HG03064 (cell line): ENCODE results near the gene MYOC.
"Not testable (repeated sequence)": the region's sequence is repeated elsewhere in the genome, so short reads cannot be mapped to it uniquely, and the experiment has no call there.

ENCODE experiments used
- ATAC-seq: cut with Tn5 transposase; IDR thresholded peaks from one replicate; pipeline ENCODE4 v1.9.1; 2021; ENCODE audit warnings: low read depth; ENCODE audit not compliant: unreplicated experiment

Gene MYOC

DNA sequence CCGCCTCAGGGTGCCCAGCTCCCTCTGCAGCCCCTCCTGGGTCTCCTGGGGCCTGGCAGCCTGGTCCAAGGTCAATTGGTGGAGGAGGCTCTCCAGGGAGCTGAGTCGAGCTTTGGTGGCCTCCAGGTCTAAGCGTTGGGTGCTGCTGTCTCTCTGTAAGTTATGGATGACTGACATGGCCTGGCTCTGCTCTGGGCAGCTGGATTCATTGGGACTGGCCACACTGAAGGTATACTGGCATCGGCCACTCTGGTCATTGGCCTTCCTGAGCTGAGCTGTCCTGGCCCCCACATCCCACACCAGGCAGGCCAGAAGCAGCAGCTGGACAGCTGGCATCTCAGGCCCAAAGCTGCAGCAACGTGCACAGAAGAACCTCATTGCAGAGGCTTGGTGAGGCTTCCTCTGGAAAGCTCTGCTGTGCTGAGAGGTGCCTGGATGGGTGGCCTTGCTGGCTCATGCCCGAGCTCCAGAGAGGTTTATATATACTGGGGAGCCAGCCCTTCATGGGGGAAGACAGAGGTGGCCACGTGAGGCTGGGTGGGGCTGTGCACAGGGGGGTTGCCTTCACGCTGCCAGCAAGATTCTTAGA, at the start of gene MYOC:
TSS of gene MYOC (minus strand) at position 455 of the 589 bp plus-strand sequence. CDS start at position 378, 77 bp downstream.
- ATAC-seq = no peak

DNA sequence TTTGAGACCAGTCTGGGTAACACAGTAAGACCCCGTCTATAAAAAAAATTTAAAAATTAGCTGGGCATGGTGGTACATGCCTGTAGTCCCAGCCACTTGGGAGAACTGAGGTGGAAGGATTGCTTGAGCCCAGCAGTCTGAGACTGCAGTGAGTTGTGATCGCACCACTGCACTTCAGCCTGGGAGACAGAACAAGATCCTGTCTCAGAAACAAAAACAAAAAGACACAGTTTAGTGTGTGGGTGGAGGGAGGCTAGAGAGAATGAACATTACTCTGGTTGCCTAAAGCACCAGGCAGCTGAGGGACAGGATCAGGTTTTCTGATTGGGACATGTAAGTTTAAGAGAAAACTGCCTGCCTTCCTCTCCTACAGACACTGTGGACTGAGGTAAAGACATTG, 47.0 kb upstream of the MYOC start:
- no peak for ATAC-seq

DNA sequence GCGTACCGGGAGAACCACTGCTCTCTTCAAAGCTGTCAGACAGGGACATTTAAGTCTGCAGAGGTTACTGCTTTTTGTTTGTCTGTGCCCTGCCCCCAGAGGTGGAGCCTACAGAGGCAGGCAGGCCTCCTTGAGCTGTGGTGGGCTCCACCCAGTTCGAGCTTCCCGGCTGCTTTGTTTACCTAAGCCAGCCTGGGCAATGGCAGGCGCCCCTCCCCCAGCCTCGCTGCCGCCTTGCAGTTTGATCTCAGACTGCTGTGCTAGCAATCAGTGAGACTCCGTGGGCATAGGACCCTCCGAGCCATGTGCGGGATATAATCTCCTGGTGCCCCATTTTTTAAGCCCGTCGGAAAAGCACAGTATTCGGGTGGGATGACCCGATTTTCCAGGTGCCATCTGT, 43.3 kb upstream of the MYOC start:
- ATAC-seq = not testable (repeated sequence)

DNA sequence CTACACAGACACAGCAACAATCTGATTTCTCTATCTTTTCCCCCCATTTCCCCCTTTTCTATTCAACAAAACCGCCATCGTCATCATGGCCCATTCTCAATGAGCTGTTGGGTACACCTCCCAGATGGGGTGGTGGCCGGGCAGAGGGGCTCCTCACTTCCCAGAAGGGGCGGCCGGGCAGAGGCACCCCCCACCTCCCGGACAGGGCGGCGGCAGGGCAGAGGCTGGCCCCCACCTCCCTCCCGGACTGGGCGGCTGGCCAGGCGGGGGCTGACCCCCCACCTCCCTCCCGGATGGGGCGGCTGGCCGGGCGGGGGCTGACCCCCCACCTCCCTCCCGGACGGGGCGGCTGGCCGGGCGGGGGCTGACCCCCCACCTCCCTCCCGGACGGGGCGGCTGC, 41.1 kb upstream of the MYOC start:
- not testable (repeated sequence) for ATAC-seq

DNA sequence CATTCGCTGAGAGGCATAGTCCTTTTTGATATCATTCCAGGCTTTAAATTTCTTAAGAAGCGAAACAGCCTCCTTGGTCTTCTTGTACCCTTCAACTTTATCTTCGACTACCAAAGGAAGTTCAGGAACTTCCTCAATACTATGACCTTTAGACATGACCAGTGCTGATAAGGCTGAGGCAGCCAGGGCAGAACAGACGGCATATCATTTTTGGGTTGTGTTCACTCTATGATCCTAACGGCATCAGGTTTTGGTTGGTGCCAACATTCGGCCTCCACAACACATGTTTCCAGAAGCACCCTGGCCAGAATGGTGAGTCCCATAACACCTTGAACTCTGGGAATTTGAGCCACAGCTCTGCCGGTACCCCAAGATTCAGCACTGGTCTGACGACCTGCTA, 31.4 kb upstream of the MYOC start:
- no peak for ATAC-seq

DNA sequence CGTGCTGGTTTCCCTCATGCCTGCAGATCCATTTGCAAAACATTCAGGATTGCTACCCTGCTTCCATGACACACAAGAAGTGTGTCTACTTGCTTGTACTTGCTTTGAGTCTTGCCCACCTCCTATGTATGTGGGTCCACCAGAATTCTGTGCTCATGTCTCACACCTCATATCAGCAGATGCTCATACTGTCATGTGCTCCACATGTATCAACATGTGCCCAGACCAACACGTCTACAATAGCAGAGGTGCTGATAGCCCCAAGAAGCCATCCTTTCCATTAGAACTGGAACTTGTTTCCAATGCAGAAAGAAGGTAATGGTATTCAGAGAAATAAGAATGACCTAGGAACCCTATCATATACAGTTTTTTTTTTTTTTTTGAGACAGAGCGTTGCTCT, 27.9 kb upstream of the MYOC start:
- ATAC-seq = no peak

DNA sequence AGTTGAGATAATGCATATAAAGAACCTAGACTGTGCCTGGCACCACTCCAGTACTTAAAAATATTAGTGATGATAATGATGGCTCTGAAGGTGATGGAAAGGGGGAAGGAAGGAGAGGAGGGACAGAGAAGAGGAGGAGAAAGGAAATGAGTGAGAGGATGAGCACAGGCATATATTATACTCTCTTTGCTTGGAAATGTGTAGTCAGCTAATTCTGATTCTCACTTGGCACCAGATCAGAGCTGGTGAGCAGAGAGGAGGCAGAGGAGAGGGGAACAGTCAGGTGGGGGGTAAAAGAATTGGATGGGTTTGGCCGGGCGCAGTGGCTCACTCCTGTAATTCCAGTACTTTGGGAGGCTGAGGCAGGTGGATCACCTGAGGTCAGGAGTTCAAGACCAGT, 24.3 kb upstream of the MYOC start:
- no peak for ATAC-seq

DNA sequence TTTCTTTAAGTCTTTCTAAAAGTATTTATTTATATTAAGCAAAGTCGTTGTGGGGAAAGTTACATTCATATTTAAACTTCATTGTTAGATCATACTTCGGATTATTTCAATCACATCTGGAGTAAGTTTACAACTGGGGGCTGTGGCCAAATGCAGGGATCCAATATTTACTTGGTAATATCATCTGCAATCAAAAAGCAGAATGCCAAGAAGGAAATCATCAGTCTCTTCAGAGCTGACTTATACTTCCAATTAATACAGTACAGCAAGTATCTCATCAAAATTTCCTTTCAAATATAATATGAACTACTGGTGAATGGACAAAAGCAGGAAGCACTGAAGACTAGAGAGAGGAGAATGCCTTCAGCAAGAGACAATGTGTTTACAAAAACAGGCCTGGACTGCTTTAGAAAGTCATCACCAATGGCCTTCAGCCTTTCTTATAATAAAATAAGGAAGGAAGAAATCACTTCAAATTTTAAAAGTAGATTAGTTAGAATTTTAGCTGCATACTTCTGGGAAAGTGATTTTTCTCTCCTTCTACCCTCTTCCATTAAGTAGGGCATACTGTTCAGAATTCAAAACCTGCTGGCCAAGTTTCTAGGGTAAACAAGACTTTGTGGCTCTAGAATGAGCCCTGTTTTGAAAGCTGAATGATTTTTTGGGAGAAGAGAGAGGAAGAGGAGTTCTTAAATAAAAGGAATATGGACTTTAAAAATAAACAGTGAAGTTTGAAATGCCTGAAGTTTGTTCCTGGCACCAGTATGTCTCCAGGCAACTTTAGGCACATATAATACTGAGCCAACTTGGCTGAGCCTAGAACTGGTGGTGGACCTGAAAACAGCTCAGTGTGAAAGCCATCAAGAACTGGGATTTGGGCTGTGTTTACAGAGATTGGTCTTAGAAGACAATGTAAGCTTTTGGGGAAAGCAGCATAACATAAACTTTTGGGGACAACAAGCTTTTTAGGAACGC, 22.2 kb upstream of the MYOC start:
- ATAC-seq = no peak

DNA sequence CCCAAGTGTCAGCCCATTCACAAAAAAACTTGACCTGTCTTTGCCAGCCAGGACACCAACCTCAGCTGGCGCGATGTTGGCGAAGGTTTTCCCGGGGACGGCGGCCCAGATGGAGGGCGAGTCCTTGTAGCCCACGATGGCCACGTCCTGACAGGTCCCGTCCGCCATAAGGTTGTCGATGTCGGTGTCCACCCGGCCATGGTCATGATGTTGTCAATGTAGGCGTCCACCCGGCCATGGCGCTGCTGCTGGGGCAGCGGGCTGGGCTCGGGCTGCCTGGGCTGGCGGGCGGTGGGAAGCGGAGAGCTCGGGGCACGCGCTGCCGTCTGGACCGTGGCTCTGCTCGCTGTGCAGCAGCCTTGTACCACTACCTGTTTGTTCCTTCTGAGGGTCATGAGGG, 18.3 kb upstream of the MYOC start:
- ATAC-seq = no peak

DNA sequence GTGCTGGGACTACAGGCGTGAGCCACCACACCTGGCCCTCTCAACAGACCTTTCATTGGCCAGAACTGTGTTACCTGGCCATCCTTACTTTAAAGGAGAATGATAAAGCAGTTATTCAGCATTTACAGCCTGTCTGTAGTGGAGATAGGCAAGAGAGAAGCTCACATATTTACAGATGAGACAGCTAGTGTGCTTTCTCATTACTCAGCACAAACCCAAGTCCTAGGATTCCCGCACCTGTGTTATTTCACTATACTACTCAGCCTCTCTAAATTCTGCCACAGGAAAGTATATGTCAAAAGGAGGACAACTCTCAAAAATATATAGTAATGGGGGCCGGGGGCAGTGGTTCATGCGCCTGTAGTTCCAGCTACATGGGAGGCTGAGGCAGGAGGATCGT, 15.9 kb upstream of the MYOC start:
- no peak for ATAC-seq

DNA sequence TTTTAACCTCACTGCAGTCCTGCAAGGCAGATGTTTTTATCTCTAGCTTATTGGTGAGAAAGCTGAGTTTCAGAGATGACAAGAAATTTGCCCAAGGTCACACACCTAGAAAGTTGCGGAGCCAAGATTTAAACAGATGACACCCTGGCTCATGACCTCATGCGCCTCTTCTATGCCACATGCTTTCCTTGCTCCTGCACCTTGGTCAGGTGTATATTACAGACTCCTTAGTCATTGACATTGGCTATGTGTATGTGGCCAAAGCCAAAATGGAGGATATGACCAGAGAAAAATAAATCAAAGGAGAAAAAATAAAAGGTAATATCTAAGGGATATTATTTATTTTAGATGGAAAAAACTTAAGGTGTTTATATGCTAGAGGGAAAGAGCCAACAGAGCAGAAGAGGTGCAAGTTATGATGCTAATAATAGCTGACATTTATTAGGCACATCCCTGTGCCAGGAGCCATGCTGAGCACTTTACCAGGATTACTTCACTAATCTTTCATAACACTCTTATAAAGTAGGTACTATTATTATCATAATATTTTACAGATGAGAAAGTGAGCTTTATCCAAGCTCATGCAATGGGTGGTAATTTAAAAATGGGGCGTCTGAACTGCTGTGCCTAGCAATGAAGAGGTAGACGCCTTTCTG, 13.8 kb upstream of the MYOC start:
- ATAC-seq = no peak

DNA sequence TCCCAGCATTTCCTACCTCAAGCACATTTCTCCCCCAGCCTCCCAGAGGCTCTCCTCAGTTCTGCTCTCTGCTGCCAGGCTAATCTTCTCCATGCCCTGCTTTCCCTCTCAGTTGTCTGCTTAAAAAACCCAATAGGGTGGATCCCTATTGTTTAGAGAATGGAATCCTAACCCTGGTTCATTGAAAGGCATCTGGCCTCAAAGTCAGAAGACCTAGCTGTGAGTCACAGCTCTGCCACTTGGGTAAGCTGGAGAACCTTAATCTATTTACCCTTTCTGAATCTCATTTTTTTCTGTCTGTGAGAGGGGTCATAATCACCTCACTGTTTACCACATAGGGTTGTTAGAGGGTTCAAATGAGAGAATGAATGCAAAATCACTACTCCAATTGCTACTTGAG, 12.5 kb upstream of the MYOC start:
- no peak for ATAC-seq

DNA sequence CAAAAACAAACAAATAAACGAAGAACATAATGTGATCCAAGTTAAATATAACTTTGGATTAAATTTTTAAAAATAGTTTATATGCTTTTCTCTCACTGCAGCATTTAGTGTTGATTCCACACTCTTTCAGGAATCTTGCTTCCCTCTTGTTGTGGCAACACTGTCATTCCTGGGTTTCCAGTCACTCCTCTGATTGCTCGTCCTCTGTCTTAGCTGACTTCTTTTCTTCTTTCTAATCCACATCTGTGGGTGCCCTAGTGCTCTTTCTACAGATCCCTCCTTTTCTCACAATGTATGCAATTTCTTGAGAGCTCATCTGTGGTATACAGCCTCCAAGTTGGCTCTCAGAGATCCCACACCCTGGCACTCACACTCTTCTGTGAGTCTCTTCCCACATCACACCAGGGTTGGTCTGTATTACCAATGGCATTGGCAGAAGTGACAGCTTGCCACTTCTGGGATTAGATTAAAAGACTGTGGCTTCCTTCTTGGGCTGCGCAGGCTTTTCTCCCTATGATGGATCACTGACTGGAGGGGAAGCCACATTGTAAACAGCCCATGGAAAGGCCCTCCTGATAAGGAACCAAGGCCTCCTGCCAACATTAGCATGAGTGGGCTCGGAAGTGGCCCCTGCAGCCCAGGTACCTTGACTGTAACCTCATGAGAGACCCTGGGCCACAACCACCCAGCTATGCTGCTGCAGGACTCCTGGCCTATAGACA, 11.5 kb upstream of the MYOC start:
- ATAC-seq = no peak

DNA sequence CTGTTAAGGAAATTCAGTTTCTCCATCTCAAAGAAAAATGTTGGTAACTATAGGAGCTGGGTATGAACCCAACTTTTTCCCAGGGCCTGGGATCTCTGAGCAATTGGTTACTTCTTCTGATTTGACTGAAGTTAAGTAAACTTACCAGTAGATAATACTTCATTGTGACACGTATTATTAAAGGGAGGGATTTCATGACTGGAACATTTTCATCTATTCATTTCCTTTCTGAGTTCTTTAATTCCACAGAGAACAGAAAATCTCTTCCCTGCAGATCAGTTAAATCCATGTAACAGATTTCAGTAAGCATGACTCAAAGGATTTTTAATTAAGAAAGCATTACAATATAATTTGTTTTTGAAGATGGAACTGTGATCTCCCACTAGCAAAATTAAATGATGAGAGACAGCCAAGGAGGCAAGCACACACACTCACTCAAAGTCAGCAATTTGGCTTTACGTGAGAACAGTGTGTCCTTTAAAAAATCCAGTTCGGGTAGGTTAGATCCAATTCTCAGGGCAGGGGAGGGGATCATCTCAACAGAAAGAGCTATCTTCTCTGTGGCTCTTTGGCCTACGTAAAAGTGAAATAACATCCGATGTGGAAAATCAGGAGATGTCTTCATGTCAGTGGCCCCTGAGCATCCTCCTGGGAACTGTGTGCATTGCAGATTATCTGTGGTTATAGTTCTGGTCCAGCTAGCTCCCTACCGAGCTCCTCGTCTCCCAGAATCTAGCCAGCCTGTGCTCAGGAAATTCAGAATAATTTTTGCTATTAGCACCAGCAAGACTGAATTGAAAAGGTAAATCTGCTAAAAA, 10.8 kb upstream of the MYOC start:
- ATAC-seq = no peak

DNA sequence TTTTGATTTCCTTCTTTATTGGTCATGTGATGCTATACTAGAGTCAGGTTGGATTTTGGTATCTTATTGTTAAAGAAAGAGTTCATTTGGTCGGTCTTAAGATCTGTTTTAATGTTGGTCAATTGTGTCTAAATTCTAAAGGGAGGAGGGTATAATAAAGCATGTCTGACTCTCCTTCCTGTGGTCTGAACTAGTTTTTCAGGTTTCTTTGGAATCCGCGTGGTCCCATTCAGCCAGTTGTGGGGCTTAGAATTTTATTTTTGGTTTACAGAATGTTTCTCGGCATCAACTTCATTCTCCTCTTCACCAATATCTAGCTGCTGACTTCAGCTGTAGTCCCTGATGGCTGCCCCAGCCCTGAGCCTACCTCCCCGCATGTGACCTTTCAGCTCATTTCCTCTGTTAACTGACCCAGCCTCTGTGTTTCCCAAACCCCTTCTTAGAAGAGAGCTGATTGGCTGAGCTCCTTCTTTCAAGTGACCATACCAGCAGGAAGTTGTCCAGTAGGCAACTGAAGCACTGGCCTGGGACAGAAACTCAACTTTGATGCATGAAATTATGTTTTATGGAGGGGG, 8.7 kb upstream of the MYOC start:
- ATAC-seq = no peak

DNA sequence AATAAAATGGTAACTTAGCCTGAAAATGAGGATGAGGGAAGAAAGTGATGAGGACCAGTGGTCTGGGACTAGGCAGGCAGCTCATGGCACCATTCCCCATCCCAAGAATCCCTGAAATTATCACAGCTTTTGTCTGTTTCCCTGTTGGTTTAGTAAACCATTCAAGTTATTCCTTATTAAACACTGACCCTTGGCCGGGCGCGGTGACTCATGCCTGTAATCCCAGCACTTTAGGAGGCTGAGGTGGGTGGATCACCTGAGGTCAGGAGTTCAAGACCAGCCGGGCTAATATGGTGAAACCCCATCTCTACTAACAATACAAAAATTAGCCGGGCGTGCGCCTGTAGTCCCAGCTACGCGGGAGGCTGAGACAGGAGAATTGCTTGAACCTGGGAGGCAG, 3.7 kb upstream of the MYOC start:
- not testable (repeated sequence) for ATAC-seq

DNA sequence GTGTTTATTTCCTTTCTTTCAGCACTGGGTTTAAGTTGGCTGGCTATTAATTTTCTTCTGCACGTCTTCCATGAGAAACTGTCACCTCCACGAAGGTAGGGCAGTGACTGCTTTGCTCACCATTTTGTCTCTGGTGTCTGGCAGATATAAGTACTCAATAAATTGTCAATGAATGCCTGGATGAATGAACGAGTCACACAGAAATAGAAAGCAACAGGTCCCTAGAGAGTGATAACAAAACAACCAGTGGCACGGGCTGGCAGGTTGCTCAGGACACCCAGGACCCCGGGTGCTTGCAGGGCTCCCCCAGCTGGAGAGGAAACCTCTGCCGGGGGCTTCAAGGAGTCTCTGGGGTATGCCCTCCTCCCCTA, 3.2 kb upstream of the MYOC start:
- ATAC-seq = no peak

DNA sequence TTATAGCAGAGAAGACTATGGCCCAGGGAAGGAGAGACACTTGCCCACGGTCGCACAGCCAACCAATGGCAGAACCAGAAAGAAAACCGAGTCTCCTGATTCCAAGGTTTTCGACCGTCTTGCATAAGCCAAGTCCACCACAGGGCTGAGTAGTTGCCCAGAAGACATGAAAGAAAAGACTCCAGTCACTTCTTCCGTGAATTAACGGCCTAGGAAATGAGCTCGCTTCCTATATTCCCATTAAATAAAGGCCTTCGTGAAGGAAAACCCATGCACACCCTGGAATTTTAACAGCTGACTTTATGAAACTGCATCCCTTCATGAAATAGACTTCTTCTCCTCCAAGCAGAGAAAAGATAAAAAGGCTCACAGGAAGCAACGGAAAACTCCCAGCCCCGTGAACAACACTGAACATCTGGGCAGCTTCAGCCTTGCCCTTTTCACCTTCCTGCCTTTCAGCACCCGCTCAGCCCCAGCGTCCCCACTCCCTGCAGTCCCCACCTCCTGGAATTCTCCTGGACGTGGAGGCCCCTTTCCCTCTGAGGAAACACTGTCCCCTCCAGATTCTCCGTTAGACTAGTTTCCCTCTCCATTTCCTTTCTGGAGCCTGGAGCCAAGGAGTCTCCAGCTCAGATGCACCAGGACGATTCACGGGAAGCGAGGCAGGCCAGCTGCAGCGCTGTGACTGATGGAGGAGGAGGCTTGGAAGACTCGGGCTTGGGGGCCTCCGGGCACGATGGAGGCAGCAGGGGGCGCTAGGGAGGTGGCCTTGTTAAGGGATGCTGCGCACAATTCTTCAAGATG, 2.7 kb upstream of the MYOC start:
- no peak for ATAC-seq
